Measurements from ENCODE around the gene SLC28A2.
"Not testable (repeated sequence)": the region's sequence is repeated elsewhere in the genome, so short reads cannot be mapped to it uniquely, and the experiment has no call there.

Gene SLC28A2

DNA sequence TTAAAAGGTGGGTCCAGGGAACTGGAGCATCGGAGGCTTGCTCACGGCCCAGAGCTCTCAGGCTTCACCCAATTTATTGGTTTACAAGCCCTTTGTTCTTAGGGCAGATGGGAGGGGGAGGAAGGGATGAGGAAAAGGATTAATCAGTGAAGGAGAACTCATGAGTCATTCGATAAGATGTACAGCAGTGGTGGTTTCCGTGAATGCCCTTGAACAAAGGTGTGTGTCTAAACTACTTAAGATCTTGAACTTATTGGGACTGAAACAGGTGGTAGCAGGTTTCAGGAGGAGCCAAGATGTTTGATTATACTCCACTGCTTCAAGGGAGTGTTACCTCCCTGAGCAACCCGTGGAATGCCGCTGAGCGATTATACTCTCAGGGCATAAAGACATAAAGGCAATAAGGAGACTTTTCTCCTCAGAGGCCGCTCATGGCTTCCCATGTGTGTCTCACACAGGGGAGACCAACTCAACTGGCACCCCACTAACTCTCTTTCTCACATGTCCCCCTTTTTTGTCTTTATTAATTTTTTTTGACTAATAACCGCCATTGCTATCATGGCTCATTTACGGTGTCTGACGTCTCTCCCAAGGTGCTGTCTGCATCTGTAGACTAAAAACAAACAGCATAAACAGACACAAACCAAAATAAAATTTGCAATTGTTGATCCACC is 17.3 kb upstream of the SLC28A2 start:
- H3K27me3 Mint-ChIP-seq: peaks cover 24 to 25% of the 10 kb centered on the region in 2 donors
- H3K27ac Mint-ChIP-seq: no peak overlapping the region
- ATAC-seq (replicated peaks): no peak
- H3K4me1 Mint-ChIP-seq (ENCODE audit: low read depth in 2 of 2): no peaks in the 10 kb centered on the region
- no peak for DNase-seq
- H3K36me3 Mint-ChIP-seq (ENCODE audit: insufficient read depth): no peaks in the 10 kb centered on the region
- no peak overlapping the region for H3K4me3 Mint-ChIP-seq
- peaks cover 15% of the 10 kb centered on the region in 2 donors for H3K9me3 Mint-ChIP-seq

DNA sequence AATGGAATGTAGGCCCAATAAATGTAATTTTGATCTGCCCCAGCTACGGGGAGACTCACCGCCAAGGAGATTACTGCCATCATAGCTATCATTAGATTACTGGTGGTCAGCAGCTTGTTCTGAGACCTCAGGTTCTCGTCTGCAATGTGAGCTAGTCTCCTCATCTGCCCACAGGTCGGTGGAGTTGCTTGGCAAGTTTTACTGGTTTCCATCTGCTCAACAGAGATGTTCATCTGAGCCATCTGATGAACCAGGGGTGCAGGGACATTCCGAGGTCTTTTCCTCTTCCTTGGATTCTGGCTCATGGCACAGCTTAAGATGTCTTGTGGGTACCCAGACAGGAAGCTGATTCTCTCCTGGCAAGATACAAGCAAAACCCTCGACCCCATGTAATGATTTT is 15.2 kb upstream of the SLC28A2 start:
- Mint-ChIP-seq H3K27me3 (peaks cover 16 to 17% of the 10 kb centered on the region in 2 donors), H3K9me3 (peaks cover 22 to 24% of the 10 kb centered on the region in 2 donors)
- H3K36me3 Mint-ChIP-seq (ENCODE audit: insufficient read depth); H3K27ac Mint-ChIP-seq; ATAC-seq (replicated peaks); H3K4me1 Mint-ChIP-seq (ENCODE audit: low read depth in 2 of 2); H3K4me3 Mint-ChIP-seq; DNase-seq: not testable (repeated sequence)

DNA sequence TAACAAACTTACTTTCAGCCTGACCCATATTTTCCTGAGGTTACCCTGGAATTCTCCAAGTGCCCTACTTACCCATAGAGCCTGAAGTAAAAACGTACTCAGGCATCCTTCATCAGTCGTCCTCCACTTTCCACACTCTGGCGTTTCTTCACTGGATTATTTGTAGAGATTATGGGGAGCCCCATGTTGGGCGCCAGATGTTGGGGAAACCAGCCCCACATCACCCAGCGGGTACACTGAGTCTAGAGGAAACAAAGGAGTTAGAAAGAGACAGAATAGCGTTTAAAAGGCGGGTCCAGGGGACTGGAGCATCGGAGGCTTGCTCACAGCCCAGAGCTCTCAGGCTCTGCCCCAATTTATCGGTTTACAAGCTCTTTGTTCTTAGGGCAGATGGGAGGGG is 9.7 kb upstream of the SLC28A2 start:
- H3K27ac Mint-ChIP-seq: no peak overlapping the region
- H3K9me3 Mint-ChIP-seq: peaks cover 17 to 28% of the 10 kb centered on the region in 2 donors
- ATAC-seq (replicated peaks) (no peak), DNase-seq (no peak)
- no peaks in the 10 kb centered on the region for H3K36me3 Mint-ChIP-seq (ENCODE audit: insufficient read depth)
- H3K4me1 Mint-ChIP-seq (ENCODE audit: low read depth in 2 of 2): no peaks in the 10 kb centered on the region
- no peak overlapping the region for H3K4me3 Mint-ChIP-seq
- H3K27me3 Mint-ChIP-seq: peaks cover 9 to 12% of the 10 kb centered on the region in 2 donors

DNA sequence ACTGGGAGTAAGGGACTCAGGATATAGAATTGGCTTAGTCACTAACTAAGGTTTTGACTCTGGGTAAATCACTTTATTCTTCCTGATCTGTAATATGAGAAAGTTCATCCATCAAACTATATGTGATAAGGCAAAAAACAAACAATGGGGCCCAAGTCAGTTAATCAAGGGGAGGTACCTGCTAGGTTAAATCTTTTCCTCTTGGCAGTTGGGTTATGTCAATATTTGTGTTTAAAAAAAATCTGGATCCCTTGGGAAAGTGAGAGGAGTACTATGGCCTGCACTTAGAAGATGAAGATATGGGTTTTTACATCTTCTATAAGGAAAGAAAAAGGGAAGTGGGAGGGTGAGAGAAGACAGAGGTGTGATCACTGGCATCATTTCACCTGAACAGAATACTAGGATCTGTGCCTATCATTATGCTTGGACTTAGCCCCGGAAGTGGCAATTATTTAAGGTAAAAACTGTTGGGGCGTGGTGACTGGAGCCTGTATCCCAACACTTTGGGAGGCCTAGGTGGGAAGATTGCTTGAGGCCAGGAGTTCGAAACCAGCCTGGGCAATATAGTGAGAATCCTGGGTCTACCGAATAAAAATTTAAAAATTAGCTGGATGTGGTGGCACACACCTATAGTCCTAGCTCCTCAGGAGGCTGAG is 2.8 kb upstream of the SLC28A2 start:
- DNase-seq (no peak), ATAC-seq (replicated peaks) (no peak)
- Mint-ChIP-seq H3K4me1 (ENCODE audit: low read depth in 2 of 2) (no peaks in the 10 kb centered on the region), H3K36me3 (ENCODE audit: insufficient read depth) (no peaks in the 10 kb centered on the region), H3K27me3 (peaks cover 0 to 6% of the 10 kb centered on the region in 2 donors), H3K9me3 (peaks cover 8 to 10% of the 10 kb centered on the region in 2 donors), H3K4me3 (no peak overlapping the region), H3K27ac (no peak overlapping the region)

DNA sequence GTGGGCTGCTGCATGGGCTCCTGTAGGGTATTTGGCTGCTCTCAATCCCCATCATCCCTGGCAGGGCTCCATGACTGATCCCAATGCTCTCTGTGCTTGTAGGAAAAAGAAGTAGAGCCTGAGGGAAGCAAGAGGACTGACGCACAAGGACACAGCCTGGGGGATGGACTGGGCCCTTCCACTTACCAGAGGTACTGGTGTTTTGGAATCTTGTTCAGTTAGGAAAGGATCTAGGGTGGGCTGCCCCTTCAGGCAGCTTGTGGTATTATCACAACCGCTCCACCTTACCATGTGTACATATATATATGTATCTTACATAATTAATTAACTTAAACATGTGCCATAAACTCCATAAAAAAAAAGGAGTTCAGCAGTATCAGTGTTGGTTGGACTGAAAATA is 1.3 kb downstream of the SLC28A2 start:
- no peak for DNase-seq
- Mint-ChIP-seq H3K4me3 (no peak overlapping the region), H3K27ac (no peak overlapping the region)

DNA sequence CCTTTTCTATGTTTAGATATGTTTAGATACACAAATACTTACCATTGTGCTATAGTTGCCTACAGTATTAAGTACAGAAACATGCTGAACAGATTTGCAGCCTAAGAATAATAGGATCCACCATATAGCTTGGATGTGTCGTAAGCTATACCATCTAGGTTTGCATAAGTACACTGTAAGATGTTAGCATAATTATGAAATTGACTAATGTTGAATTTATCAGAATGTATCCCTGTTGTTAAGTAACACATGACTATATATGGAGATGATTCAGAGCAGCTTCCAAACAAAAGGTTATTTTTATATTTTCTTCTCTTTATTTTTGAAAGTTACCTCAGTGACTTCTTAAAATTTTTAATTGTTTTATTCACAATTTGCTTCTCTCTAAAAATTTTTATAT is 2.4 kb downstream of the SLC28A2 start:
- H3K36me3 Mint-ChIP-seq (ENCODE audit: insufficient read depth): no peaks in the 10 kb centered on the region
- H3K27ac Mint-ChIP-seq: no peak overlapping the region

More for the DNA sequence above, 1.3 kb downstream of the SLC28A2 start:
- H3K36me3 Mint-ChIP-seq (ENCODE audit: insufficient read depth): no peaks in the 10 kb centered on the region
- no peak for ATAC-seq (replicated peaks)
- H3K9me3 Mint-ChIP-seq: no peaks in the 10 kb centered on the region
- no peaks in the 10 kb centered on the region for H3K4me1 Mint-ChIP-seq (ENCODE audit: low read depth in 2 of 2)
- peaks cover 0 to 6% of the 10 kb centered on the region in 2 donors for H3K27me3 Mint-ChIP-seq

DNA sequence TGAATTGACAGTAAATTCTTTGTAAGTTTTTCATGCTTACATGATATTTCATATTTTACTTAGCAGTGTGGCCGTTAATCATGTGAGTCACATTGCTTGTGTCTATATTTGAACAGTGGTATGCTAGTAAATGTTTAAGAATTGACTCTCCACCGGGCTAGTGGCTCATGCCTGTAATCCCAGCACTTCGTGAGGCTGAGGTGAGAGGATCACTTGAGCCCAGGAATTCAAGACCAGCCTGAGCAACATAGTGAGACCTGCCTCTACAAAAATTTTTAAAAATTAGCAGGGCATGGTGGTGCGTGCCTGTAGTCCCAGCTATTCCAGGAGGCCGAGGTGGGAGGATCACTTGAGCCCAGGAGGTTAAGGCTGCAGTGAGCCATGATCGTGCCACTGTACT is 2.8 kb downstream of the SLC28A2 start:
- not testable (repeated sequence) for H3K36me3 Mint-ChIP-seq (ENCODE audit: insufficient read depth); ATAC-seq (replicated peaks); DNase-seq; H3K4me3 Mint-ChIP-seq; H3K4me1 Mint-ChIP-seq (ENCODE audit: low read depth in 2 of 2); H3K27ac Mint-ChIP-seq; H3K9me3 Mint-ChIP-seq; H3K27me3 Mint-ChIP-seq

More for the DNA sequence above, 2.4 kb downstream of the SLC28A2 start:
- DNase-seq (no peak), ATAC-seq (replicated peaks) (no peak)
- no peaks in the 10 kb centered on the region for H3K4me1 Mint-ChIP-seq (ENCODE audit: low read depth in 2 of 2)
- H3K4me3 Mint-ChIP-seq: no peak overlapping the region
- peaks cover 0 to under 1% of the 10 kb centered on the region in 2 donors for H3K27me3 Mint-ChIP-seq
- H3K9me3 Mint-ChIP-seq: no peaks in the 10 kb centered on the region

DNA sequence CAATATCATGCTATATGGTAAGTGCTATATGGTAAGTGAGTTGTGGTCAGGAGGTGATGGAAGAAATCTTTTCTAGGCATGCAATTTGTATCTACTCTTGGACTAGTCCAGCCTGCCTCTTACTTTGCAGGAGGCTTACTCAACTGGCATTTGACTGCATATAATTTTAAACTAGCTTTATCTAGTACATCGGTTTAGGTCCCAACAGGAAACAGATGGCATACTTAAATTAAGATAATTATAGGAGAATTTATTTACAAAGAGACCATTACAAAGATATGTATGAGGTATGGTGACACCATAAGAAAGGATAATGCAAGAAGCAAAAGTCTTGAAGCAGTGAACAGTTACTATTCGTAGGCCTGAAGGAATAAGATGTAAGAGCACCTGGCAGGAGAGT is 7.8 kb downstream of the SLC28A2 start:
- Mint-ChIP-seq H3K4me1 (ENCODE audit: low read depth in 2 of 2) (no peaks in the 10 kb centered on the region), H3K4me3 (no peak overlapping the region), H3K9me3 (no peaks in the 10 kb centered on the region), H3K36me3 (ENCODE audit: insufficient read depth) (no peaks in the 10 kb centered on the region), H3K27me3 (peaks cover 0 to 4% of the 10 kb centered on the region in 2 donors), H3K27ac (no peak overlapping the region)
- no peak for ATAC-seq (replicated peaks)
- DNase-seq: no peak

DNA sequence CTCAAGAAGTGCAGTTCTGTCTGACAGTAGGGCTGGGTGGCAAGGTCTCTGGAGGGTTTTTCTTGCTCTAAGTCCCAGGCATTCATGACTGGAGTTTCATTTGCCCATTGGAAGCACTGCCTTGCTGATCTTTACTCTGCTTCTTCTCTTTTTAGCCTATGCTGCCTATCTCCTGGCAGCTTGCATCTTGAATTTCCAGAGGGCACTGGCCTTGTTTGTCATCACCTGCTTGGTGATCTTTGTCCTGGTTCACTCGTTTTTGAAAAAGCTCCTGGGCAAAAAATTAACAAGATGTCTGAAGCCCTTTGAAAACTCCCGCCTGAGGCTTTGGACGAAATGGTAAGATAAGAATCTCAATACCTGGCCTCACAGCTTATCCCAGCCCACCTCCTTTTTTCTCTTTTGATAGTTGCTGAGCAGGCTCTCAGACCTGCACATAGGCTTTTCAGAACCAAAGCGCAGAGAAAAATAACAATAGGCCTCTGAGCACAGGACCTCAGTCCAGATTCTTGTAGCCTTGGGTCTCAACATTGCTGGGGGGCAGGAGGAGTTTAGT is 10.9 kb downstream of the SLC28A2 start:
- Mint-ChIP-seq H3K4me1 (ENCODE audit: low read depth in 2 of 2) (no peaks in the 10 kb centered on the region), H3K36me3 (ENCODE audit: insufficient read depth) (no peaks in the 10 kb centered on the region), H3K4me3 (no peak overlapping the region), H3K27me3 (peaks cover 0 to 4% of the 10 kb centered on the region in 2 donors), H3K9me3 (no peaks in the 10 kb centered on the region), H3K27ac (no peak overlapping the region)
- ATAC-seq (replicated peaks) (no peak), DNase-seq (no peak)

DNA sequence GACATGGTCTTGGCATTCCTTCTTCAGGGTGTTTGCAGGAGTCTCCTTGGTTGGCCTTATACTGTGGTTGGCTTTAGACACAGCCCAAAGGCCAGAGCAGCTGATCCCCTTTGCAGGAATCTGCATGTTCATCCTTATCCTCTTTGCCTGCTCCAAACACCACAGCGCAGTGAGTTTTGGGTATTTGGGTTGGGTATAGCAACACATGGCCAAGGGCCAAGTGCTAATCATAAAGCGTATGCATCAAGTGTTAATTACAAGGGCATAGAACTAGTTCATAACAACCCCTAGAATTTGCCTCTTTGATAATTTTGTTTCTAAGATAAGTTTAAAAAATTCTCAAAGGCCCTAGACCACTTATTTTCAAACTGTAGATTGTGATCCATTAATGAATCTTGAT is 11.8 kb downstream of the SLC28A2 start:
- Mint-ChIP-seq H3K36me3 (ENCODE audit: insufficient read depth) (no peaks in the 10 kb centered on the region), H3K4me1 (ENCODE audit: low read depth in 2 of 2) (no peaks in the 10 kb centered on the region), H3K4me3 (no peak overlapping the region), H3K9me3 (no peaks in the 10 kb centered on the region), H3K27ac (no peak overlapping the region), H3K27me3 (peaks cover 0 to 4% of the 10 kb centered on the region in 2 donors)
- DNase-seq (no peak), ATAC-seq (replicated peaks) (no peak)

DNA sequence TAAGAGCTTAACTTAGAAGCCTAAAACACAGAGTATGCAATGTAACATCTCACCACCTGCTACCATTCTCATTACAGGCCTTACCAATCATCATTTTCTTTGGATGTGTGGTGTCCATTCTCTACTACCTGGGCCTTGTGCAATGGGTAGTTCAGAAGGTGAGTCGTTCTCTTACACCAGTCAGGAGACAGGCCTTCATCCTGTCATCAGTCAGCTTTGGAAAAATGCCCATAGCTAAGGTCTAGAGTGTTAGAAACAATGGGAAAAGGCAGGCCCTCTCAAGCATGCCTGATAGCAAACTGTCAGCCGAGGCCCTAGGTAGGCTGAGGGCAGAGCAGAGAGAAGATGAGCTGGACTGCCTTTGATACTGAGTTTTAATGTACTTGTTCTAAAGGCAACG is 13.5 kb downstream of the SLC28A2 start:
- H3K27ac Mint-ChIP-seq: no peak overlapping the region
- no peaks in the 10 kb centered on the region for H3K36me3 Mint-ChIP-seq (ENCODE audit: insufficient read depth)
- no peaks in the 10 kb centered on the region for H3K4me1 Mint-ChIP-seq (ENCODE audit: low read depth in 2 of 2)
- peaks cover 0 to 4% of the 10 kb centered on the region in 2 donors for H3K27me3 Mint-ChIP-seq
- H3K4me3 Mint-ChIP-seq: no peak overlapping the region
- no peaks in the 10 kb centered on the region for H3K9me3 Mint-ChIP-seq
- DNase-seq: no peak
- no peak for ATAC-seq (replicated peaks)

DNA sequence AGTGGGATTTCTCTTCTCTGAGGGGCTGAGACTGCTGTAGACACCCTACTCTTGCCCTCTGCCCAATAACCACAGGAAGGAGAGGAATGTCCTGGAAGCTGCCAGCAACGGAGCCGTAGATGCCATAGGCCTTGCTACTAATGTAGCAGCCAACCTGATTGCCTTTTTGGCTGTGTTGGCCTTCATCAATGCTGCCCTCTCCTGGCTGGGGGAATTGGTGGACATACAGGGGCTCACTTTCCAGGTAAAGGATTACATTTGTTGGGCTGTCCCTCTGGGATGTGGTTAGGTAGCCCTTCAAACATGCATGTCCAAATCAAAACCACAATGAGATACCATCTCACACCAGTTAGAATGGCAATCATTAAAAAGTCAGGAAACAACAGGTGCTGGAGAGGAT is 16.1 kb downstream of the SLC28A2 start:
- DNase-seq (peak in 2 of 3 experiments; percentile 4 to 20), ATAC-seq (replicated peaks) (no peak)
- H3K9me3 Mint-ChIP-seq: no peaks in the 10 kb centered on the region
- H3K4me3 Mint-ChIP-seq: no peak overlapping the region
- no peaks in the 10 kb centered on the region for H3K4me1 Mint-ChIP-seq (ENCODE audit: low read depth in 2 of 2)
- no peaks in the 10 kb centered on the region for H3K27me3 Mint-ChIP-seq
- no peaks in the 10 kb centered on the region for H3K36me3 Mint-ChIP-seq (ENCODE audit: insufficient read depth)
- no peak overlapping the region for H3K27ac Mint-ChIP-seq

DNA sequence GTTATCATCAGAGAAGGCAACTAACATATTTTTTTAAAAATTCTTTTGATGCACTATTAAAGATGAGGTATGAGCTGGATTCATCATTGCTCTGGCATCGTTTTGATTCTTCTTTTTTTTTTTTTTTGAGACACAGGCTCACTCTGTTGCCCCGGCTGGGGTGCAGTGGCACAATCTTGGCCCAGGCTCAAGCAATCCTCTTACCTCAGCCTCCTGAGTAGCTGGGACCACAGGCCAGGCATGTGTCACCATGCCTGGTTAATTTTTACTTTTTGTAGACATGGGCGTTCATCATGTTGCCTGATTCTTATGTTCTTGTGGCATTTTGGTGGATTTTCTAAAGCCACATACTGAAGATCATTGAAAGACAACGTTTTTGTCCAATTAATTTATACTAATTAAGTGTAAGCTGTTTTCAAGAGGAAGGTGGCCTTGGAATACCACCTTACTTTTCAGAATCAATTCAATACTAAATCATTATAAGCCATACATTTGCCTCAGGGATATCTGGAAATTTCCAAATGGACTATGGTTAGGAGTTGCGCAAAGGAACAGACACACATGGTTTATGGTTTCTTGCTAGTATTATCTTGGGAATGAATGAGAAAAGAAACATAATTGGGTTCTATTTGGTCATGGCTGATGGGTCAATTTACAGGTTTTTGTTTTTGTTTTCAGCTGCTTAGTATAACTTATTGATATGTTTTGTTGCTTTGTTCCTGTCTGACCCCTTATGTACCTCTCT is 22.8 kb downstream of the SLC28A2 start:
- Mint-ChIP-seq H3K4me3 (no peak overlapping the region), H3K36me3 (ENCODE audit: insufficient read depth) (peaks cover 6% of the 10 kb centered on the region), H3K9me3 (no peaks in the 10 kb centered on the region), H3K4me1 (ENCODE audit: low read depth in 2 of 2) (peaks cover 4 to 8% of the 10 kb centered on the region in 2 donors), H3K27me3 (peaks cover 0 to 6% of the 10 kb centered on the region in 2 donors), H3K27ac (no peak overlapping the region)
- DNase-seq (no peak), ATAC-seq (replicated peaks) (no peak)
